Neural progenitor cell (in vitro differentiated cells): Measurements from ENCODE around the gene JSRP1. TPM values are rescaled to one million over a fixed set of nuclear protein-coding genes. Genes with fewer than 3 reads are reported as not detected.

Source experiments
- DNase-seq: peaks from one replicate; pipeline ENCODE4 v3.0.0-alpha.2; 2016; ENCODE audit warnings: low spot score
- H2AFZ ChIP-seq: fragments of 200-600 bp; sonication (generic); replicated peaks from 2 replicates; pipeline ENCODE4 v1.6.1; 2016; ENCODE audit warnings: antibody characterized with exemption
- H3F3A ChIP-seq: fragments of 200-600 bp; sonication (generic); 2 replicates; pipeline ENCODE4 v1.6.1; 2016; ENCODE audit warnings: antibody characterized with exemption, low read depth
- H3K27ac ChIP-seq: fragments of 200-600 bp; sonication (generic); 2 replicates; pipeline ENCODE4 v1.5.1; 2016; ENCODE audit warnings: mild to moderate bottlenecking
- H3K27me3 ChIP-seq: fragments of 200-600 bp; sonication (generic); 2 replicates; pipeline ENCODE4 v1.6.1; 2016; ENCODE audit warnings: mild to moderate bottlenecking, moderate library complexity
- H3K36me3 ChIP-seq: fragments of 200-600 bp; sonication (generic); 2 replicates; pipeline ENCODE4 v1.5.1; 2016
- H3K4me1 ChIP-seq: fragments of 200-600 bp; sonication (generic); 2 replicates; pipeline ENCODE4 v1.6.1; 2016; ENCODE audit warnings: mixed run types
- H3K4me2 ChIP-seq: fragments of 200-600 bp; sonication (generic); 2 replicates; pipeline ENCODE4 v1.6.1; 2016
- H3K4me3 ChIP-seq: fragments of 200-600 bp; sonication (generic); 2 replicates; pipeline ENCODE4 v1.5.1; 2016
- H3K79me2 ChIP-seq: fragments of 200-600 bp; sonication (generic); 2 replicates; pipeline ENCODE4 v1.6.1; 2016; ENCODE audit warnings: low read depth
- H3K9ac ChIP-seq: fragments of 200-600 bp; sonication (generic); 2 replicates; pipeline ENCODE4 v1.6.1; 2016
- H3K9me3 ChIP-seq: fragments of 200-600 bp; sonication (generic); 2 replicates; pipeline ENCODE4 v1.5.1; 2016; ENCODE audit warnings: low read depth
- H4K20me1 ChIP-seq: fragments of 200-600 bp; sonication (generic); 2 replicates; pipeline ENCODE4 v1.6.1; 2016; ENCODE audit warnings: low read depth
- H3K27ac Mint-ChIP-seq: 3 replicates; pipeline ENCODE4 v1.8.0; 2021; ENCODE audit warnings: mixed read lengths
- H3K27me3 Mint-ChIP-seq: 2 replicates; pipeline ENCODE4 v1.8.0; 2022; ENCODE audit warnings: low read depth, mild to moderate bottlenecking, inconsistent platforms, moderate library complexity, mixed read lengths; ENCODE audit not compliant: insufficient read depth
- H3K36me3 Mint-ChIP-seq: 3 replicates; pipeline ENCODE4 v1.8.0; 2021; ENCODE audit warnings: mixed read lengths
- H3K4me1 Mint-ChIP-seq: 3 replicates; pipeline ENCODE4 v1.8.0; 2021; ENCODE audit warnings: mixed read lengths
- H3K4me3 Mint-ChIP-seq: 3 replicates; pipeline ENCODE4 v1.8.0; 2021; ENCODE audit warnings: mild to moderate bottlenecking, moderate library complexity, mixed read lengths
- H3K9me3 Mint-ChIP-seq: 3 replicates; pipeline ENCODE4 v1.8.0; 2020; ENCODE audit warnings: mixed read lengths
- EZH2 ChIP-seq: fragments of 200-600 bp; sonication (generic); IDR thresholded peaks from 2 replicates; pipeline ENCODE4 v1.6.1; 2017; ENCODE audit warnings: antibody characterized with exemption, mild to moderate bottlenecking, moderate library complexity
- EZH2phosphoT487 ChIP-seq: fragments of 200-600 bp; sonication (generic); IDR thresholded peaks from 2 replicates; pipeline ENCODE4 v1.6.1; 2017; ENCODE audit warnings: antibody characterized with exemption
- total RNA-seq: library from RNA; depleted of rRNA; stranded (reverse); fragments of >200 nt; gene quantifications from 2 replicates; pipeline ENCODE4 v1.2.3, GENCODE V29; 2015; ENCODE audit warnings: low replicate concordance
- TF ChIP-seq, protein P1 (sequence below): fragments of 200-600 bp; sonication (generic); IDR thresholded peaks from 2 replicates; pipeline ENCODE4 v1.5.1; 2017; ENCODE audit warnings: antibody characterized with exemption, mild to moderate bottlenecking

Gene JSRP1
- total RNA-seq, 1 donor from 2014 or later, result not detected

DNA sequence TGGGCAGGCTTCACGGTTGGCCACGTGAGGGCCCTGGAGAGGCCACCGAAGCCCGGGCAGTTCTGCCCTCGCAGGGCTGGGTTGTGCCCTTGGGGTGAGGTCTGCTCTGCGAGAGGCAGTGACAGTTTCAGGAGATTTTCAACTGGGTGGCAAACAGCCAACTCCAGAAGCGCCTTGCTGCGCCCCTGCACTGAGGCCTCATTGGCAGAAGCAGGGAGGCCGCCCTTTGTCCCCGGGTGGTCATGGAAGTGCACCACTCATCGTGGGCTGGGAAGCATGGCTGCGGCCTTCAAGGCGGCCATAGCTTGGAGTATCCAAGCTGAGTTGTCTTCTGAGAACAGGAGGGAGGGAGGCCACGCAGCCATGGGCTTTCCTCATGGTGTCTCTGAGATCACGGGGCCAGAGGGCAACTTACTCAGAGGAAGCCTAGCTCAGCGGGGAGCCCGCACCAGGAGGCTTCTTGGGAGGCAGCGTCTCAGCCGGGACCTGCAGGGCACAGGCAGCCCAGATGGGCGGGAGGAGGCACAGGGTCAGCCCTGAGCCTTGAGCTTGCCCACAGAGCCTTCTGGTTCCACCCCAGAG, 34.9 kb downstream of the JSRP1 start:
- Histone ChIP-seq H3K9me3 (no peaks in the 10 kb centered on the region), H3K4me3 (no peak overlapping the region), H3K9ac (no peak overlapping the region), H4K20me1 (no peaks in the 10 kb centered on the region), H3K4me2 (no peak overlapping the region), H3F3A (no peaks in the 10 kb centered on the region), H3K27ac (no peak overlapping the region), H3K79me2 (no peaks in the 10 kb centered on the region), H3K4me1 (no peaks in the 10 kb centered on the region), H2AFZ (no peak overlapping the region), H3K36me3 (no peaks in the 10 kb centered on the region), H3K27me3 (no peaks in the 10 kb centered on the region)
- no peak for DNase-seq
- Mint-ChIP-seq H3K36me3 (peaks cover 18% of the 10 kb centered on the region), H3K4me3 (no peak overlapping the region), H3K4me1 (no peaks in the 10 kb centered on the region), H3K9me3 (no peaks in the 10 kb centered on the region), H3K27ac (no peak overlapping the region), H3K27me3 (peaks cover 6% of the 10 kb centered on the region)
- no peak for TF ChIP-seq EZH2phosphoT487
- TF ChIP-seq, protein P1, sequence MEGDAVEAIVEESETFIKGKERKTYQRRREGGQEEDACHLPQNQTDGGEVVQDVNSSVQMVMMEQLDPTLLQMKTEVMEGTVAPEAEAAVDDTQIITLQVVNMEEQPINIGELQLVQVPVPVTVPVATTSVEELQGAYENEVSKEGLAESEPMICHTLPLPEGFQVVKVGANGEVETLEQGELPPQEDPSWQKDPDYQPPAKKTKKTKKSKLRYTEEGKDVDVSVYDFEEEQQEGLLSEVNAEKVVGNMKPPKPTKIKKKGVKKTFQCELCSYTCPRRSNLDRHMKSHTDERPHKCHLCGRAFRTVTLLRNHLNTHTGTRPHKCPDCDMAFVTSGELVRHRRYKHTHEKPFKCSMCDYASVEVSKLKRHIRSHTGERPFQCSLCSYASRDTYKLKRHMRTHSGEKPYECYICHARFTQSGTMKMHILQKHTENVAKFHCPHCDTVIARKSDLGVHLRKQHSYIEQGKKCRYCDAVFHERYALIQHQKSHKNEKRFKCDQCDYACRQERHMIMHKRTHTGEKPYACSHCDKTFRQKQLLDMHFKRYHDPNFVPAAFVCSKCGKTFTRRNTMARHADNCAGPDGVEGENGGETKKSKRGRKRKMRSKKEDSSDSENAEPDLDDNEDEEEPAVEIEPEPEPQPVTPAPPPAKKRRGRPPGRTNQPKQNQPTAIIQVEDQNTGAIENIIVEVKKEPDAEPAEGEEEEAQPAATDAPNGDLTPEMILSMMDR, result no peak
- TF ChIP-seq EZH2, result no peak

DNA sequence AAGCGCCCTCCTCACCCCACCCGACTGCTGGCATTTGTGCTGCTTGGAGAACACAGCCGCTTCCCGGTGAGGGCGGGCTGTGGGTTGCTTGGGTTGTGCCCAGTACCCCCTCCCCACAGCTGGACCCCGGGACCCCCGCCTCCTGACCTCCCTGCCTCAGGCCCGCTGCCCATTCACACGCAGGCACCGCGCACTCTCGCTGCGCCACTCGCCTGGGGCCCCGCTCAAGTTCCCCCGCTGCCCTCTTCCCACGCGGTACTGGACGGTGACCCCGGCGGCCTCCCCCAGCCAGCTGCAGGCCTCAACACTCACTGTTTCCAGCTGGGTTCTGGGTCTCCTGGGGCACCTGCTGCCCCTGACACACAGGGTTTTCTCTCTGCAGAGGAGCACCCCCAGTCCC, 36.5 kb downstream of the JSRP1 start:
- Mint-ChIP-seq H3K27me3 (peaks cover 4% of the 10 kb centered on the region), H3K9me3 (no peaks in the 10 kb centered on the region), H3K36me3 (peaks cover 21% of the 10 kb centered on the region), H3K4me3 (no peak overlapping the region), H3K4me1 (no peaks in the 10 kb centered on the region), H3K27ac (no peak overlapping the region)
- no peak overlapping the region for H3K4me2 ChIP-seq
- H3K79me2 ChIP-seq, result no peaks in the 10 kb centered on the region
- DNase-seq, result no peak
- TF ChIP-seq EZH2 (no peak), EZH2phosphoT487 (no peak)
- TF ChIP-seq, protein P1, result no peak
- H3K27me3 ChIP-seq, result no peaks in the 10 kb centered on the region
- no peaks in the 10 kb centered on the region for H3K36me3 ChIP-seq
- H4K20me1 ChIP-seq, result no peaks in the 10 kb centered on the region
- no peaks in the 10 kb centered on the region for H3K4me1 ChIP-seq
- H3K9me3 ChIP-seq, result no peaks in the 10 kb centered on the region
- no peak overlapping the region for H2AFZ ChIP-seq
- no peak overlapping the region for H3K4me3 ChIP-seq
- no peaks in the 10 kb centered on the region for H3F3A ChIP-seq
- H3K9ac ChIP-seq, result no peak overlapping the region
- no peak overlapping the region for H3K27ac ChIP-seq

DNA sequence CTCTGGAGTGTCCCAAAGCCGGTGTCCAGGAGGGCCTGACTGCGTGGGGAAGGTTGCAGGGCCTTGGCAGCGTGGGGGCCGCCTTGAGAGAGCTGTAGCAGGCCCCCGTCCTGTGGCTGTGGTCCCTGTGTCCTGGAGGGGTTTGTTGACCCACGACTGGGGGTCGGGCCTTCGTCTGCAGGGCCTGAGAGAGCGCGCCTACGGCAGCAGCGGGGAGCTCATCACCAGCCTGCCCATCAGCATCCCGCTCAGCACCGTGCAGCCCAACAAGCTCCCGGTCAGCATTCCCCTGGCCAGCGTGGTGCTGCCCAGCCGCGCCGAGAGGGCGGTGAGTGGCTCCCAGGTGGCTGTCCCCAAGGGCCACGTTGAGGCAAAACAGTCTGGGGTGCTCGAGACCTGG, 38.6 kb downstream of the JSRP1 start:
- Histone ChIP-seq H3K27ac (no peak overlapping the region), H3K4me1 (no peaks in the 10 kb centered on the region), H3K4me3 (no peak overlapping the region), H4K20me1 (no peaks in the 10 kb centered on the region), H2AFZ (no peak overlapping the region), H3K9me3 (no peaks in the 10 kb centered on the region), H3K9ac (no peak overlapping the region), H3K79me2 (no peaks in the 10 kb centered on the region), H3K36me3 (no peaks in the 10 kb centered on the region), H3K4me2 (no peak overlapping the region), H3K27me3 (no peaks in the 10 kb centered on the region), H3F3A (no peaks in the 10 kb centered on the region)
- no peaks in the 10 kb centered on the region for H3K27me3 Mint-ChIP-seq
- H3K9me3 Mint-ChIP-seq, result no peaks in the 10 kb centered on the region
- TF ChIP-seq, protein P1, result no peak
- TF ChIP-seq EZH2phosphoT487, result no peak
- TF ChIP-seq EZH2, result no peak
- no peak overlapping the region for H3K27ac Mint-ChIP-seq
- no peaks in the 10 kb centered on the region for H3K4me1 Mint-ChIP-seq
- H3K4me3 Mint-ChIP-seq, result peak overlapping the region; percentile 15
- H3K36me3 Mint-ChIP-seq, result peaks cover 15% of the 10 kb centered on the region
- DNase-seq, result no peak
